ENCODE measurements around the gene PPARA. TPM values are rescaled to one million over a fixed set of nuclear protein-coding genes. Genes with fewer than 3 reads are reported as not detected.
"Not testable (repeated sequence)": the region's sequence is repeated elsewhere in the genome, so short reads cannot be mapped to it uniquely, and the experiment has no call there.

Gene PPARA
- total RNA-seq, 2 experiments from 2014 or later: 9.1 to 11.8 TPM

DNA sequence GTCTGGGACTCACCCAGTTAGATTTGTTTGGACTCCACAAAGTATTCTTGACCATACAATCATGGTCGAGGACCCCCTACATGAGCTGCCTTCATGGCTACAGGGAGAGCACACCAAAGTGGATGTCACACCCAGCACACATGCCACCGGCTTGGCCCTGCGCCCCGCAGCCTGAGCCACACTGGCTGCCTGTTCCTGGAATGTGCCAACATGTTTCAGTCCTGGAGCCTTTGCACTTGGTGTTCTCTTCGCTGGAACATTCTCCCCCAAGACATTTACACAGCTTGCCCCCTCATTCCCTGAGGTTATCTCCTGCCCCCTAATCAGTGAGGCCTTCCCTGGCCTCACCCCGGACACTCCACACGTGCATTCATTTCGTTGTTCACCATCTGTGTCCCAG, 46.0 kb downstream of the PPARA start:
- peaks cover 5% of the 10 kb centered on the region for H3K4me1 Mint-ChIP-seq (ENCODE audit: low read depth)
- ATAC-seq (no peak), DNase-seq (no peak)
- no peak for TF ChIP-seq CTCF (IDR thresholded peaks at IDR 0.05)
- peaks cover 4% of the 10 kb centered on the region for H3K9me3 Mint-ChIP-seq
- peaks cover 6% of the 10 kb centered on the region for H3K36me3 Mint-ChIP-seq (ENCODE audit: low read depth)
- no peak overlapping the region for H3K27ac Mint-ChIP-seq
- ChIA-PET CTCF (interaction anchor here (0.6 kb wide), 1 partner anchor 333 kb away, joined by 3 read pairs; no protein-coding TSS in a partner anchor), POLR2A (no interaction called here)
- no peaks in the 10 kb centered on the region for H3K27me3 Mint-ChIP-seq
- no peak overlapping the region for H3K4me3 Mint-ChIP-seq
- intact Hi-C loops (cut with micrococcal nuclease): no loop called here

- intact Hi-C loops (cut with micrococcal nuclease): no loop called here
- H3K27ac Mint-ChIP-seq: no peak overlapping the region
- no peaks in the 10 kb centered on the region for H3K9me3 Mint-ChIP-seq
- H3K4me1 Mint-ChIP-seq (ENCODE audit: low read depth): peaks cover 5% of the 10 kb centered on the region
- H3K27me3 Mint-ChIP-seq: no peaks in the 10 kb centered on the region
- H3K4me3 Mint-ChIP-seq: no peak overlapping the region
- DNase-seq (no peak), ATAC-seq (no peak)
- CTCF ChIA-PET: no interaction called here
- POLR2A ChIA-PET: no interaction called here
- H3K36me3 Mint-ChIP-seq (ENCODE audit: low read depth): peaks cover 6% of the 10 kb centered on the region
- TF ChIP-seq CTCF (IDR thresholded peaks at IDR 0.05): no peak
These were observed 47.9 kb downstream of the PPARA start for GRCh38 chr22:46198274-46198673.

DNA sequence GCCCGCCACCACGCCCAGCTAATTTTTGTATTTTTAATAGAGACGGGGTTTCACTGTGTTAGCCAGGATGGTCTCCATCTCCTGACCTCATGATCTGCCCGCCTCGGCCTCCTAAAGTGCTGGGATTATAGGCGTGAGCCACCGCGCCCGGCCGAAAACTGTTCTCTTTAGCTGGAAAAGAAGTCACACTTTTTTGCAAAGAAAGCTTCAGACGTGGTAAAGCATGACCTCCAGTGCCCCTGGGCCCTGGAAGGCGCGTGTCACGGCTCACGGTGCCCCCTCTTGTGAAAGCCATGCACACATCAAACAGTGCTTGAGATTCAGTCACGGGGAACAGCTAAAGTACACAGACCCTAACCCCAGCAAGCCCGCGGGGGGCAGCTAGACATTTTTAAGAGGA, 48.5 kb downstream of the PPARA start:
- H3K27me3 Mint-ChIP-seq; H3K4me3 Mint-ChIP-seq; intact Hi-C loops (cut with micrococcal nuclease); ATAC-seq; H3K27ac Mint-ChIP-seq; POLR2A ChIA-PET; H3K4me1 Mint-ChIP-seq (ENCODE audit: low read depth); H3K9me3 Mint-ChIP-seq; DNase-seq: not testable (repeated sequence)
- H3K36me3 Mint-ChIP-seq (ENCODE audit: low read depth): peaks cover 11% of the 10 kb centered on the region
- CTCF ChIA-PET: interaction anchor here (2.0 kb wide), 1 partner anchor 26 kb away, joined by 4 read pairs; no protein-coding TSS in a partner anchor

- Mint-ChIP-seq H3K9me3 (no peaks in the 10 kb centered on the region), H3K36me3 (ENCODE audit: low read depth) (peaks cover 20% of the 10 kb centered on the region), H3K27ac (no peak overlapping the region), H3K4me1 (ENCODE audit: low read depth) (no peaks in the 10 kb centered on the region), H3K4me3 (no peak overlapping the region), H3K27me3 (no peaks in the 10 kb centered on the region)
- no peak for DNase-seq
- CTCF ChIA-PET: no interaction called here
- no peak for TF ChIP-seq CTCF (IDR thresholded peaks at IDR 0.05)
- intact Hi-C loops (cut with micrococcal nuclease): no loop called here
- POLR2A ChIA-PET: no interaction called here
- no peak for ATAC-seq
These were observed 50.9 kb downstream of the PPARA start for GRCh38 chr22:46201059-46201757.

DNA sequence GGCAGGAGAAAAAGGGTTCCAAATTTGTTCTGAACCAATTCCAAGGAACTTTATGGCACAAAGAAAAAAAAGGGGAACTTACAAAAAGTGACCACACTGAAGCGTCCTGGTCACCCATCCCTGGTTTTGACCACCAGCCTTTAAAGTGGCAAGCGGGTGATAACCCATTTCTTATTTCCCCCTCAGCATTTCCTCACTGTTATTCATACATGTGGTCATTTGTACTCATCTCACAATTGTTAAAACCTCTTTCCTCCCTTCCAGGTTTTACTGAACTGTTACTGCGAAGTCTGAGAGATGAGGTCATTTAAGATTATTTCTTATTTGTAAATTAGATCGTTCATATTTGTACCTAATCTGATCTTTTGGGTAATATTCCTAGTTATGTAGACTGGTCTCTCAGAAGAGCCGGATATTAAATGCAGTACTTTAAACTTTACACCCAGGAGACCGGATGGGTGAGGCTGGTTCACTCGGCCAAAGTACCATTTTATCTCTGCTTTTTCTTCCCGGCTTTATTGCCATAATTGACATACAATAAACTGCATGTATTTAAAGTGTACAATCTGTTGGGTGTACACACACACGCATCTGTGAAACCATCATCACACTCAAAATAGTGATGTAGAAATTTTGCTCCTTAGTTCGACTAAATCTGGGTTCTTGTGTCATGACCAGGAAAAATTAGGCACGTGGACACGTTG, 52.7 kb downstream of the PPARA start:
- Mint-ChIP-seq H3K4me3 (no peak overlapping the region), H3K9me3 (no peaks in the 10 kb centered on the region), H3K27me3 (no peaks in the 10 kb centered on the region), H3K36me3 (ENCODE audit: low read depth) (peaks cover 21% of the 10 kb centered on the region), H3K27ac (no peak overlapping the region), H3K4me1 (ENCODE audit: low read depth) (no peaks in the 10 kb centered on the region)
- ATAC-seq: no peak
- ChIA-PET POLR2A (no interaction called here), CTCF (no interaction called here)
- no peak for TF ChIP-seq CTCF (IDR thresholded peaks at IDR 0.05)
- no peak for DNase-seq
- intact Hi-C loops (cut with micrococcal nuclease): no loop called here

Measured in activated CD8-positive, alpha-beta T cell treated with anti-CD3 and anti-CD28 coated beads for 36 hours (primary cell).